Suprapubic skin (tissue), 3 donors: Measurements from ENCODE around the gene TTC38.

Source experiments
- POLR2A ChIP-seq, 2 donors: fragments of 450-650 bp; IDR thresholded peaks; one replicate each; pipeline ENCODE4 v1.6.1; 2017; ENCODE audit warnings: antibody characterized with exemption in 2 of 2, mild to moderate bottlenecking in 2 of 2, moderate library complexity in 2 of 2
- TF ChIP-seq, protein P1 (sequence below), 2 donors: fragments of 200-600 bp in 1 of 2; fragments of 450-650 bp in 1 of 2; sonication (generic) in 1 of 2; IDR thresholded peaks; one replicate each; pipeline ENCODE4 v1.5.1; 2016 to 2019; ENCODE audit warnings: antibody characterized with exemption in 2 of 2, mild to moderate bottlenecking in 1 of 2, moderate library complexity in 1 of 2

DNA sequence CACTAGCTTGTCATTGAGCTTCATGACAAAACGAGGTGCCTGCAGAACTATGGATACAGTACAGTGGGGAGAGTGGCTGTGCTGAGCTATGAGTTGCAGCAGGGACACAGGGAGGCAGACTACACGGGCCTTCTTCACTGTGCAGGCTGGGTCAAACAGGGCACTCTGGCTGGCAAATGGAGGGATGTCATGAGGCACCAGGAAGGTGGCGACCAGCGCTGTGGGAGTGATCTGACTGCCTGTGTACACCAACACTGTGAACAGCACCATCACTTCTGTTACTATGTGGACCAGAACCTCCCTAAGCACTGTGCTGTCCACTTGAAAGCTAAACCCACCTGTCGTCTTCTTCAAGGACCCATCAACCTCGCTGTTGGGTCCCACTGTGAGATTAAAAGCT lies 7.8 kb upstream of the TTC38 start:
- TF ChIP-seq, protein P1, sequence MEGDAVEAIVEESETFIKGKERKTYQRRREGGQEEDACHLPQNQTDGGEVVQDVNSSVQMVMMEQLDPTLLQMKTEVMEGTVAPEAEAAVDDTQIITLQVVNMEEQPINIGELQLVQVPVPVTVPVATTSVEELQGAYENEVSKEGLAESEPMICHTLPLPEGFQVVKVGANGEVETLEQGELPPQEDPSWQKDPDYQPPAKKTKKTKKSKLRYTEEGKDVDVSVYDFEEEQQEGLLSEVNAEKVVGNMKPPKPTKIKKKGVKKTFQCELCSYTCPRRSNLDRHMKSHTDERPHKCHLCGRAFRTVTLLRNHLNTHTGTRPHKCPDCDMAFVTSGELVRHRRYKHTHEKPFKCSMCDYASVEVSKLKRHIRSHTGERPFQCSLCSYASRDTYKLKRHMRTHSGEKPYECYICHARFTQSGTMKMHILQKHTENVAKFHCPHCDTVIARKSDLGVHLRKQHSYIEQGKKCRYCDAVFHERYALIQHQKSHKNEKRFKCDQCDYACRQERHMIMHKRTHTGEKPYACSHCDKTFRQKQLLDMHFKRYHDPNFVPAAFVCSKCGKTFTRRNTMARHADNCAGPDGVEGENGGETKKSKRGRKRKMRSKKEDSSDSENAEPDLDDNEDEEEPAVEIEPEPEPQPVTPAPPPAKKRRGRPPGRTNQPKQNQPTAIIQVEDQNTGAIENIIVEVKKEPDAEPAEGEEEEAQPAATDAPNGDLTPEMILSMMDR (IDR thresholded peaks at IDR 0.05): no peak
- no peak for TF ChIP-seq POLR2A (IDR thresholded peaks at IDR 0.05)
